ENCODE results near the gene ATAD2B. TPM values are rescaled to one million over a fixed set of nuclear protein-coding genes. Genes with fewer than 3 reads are reported as not detected.

ATAD2B gene
- total and polyA plus RNA-seq, 11 donors = 2.8 to 13.3 (median 8.1) TPM

- TF ChIP-seq CTCF (IDR thresholded peaks at IDR 0.05) (no peak), POLR2A (IDR thresholded peaks at IDR 0.05) (no peak)
- no peaks in the 10 kb centered on the region for H3K4me1 ChIP-seq
- H3K4me3 ChIP-seq = no peak overlapping the region
- ATAC-seq (no peak), DNase-seq (no peak)
- no peak overlapping the region for H3K27ac ChIP-seq
- intact Hi-C loops (cut with DNase I) = no loop called here
- H3K9me3 ChIP-seq = no peaks in the 10 kb centered on the region
- H3K27me3 ChIP-seq = no peaks in the 10 kb centered on the region
- WGBS, 4 donors = 64 to 75% (median 72%) methylated on average over 2 of the region's 2 CpGs
- H3K36me3 ChIP-seq = peaks cover 0 to 71% (median 50%) of the 10 kb centered on the region in 9 donors
Observed at GRCh38 chr2:23777826-23778225, 149.1 kb downstream of the ATAD2B start.

- no peak overlapping the region for H3K27ac ChIP-seq
- intact Hi-C loops (cut with DNase I) = no loop called here
- TF ChIP-seq CTCF (IDR thresholded peaks at IDR 0.05) = no peak
- no peak for TF ChIP-seq POLR2A (IDR thresholded peaks at IDR 0.05)
- H3K4me3 ChIP-seq = no peak overlapping the region
- no peaks in the 10 kb centered on the region for H3K9me3 ChIP-seq
- ATAC-seq (no peak), DNase-seq (no peak)
- H3K27me3 ChIP-seq = no peaks in the 10 kb centered on the region
- H3K4me1 ChIP-seq = no peaks in the 10 kb centered on the region
- peaks cover 0 to 73% (median 60%) of the 10 kb centered on the region in 9 donors for H3K36me3 ChIP-seq
- WGBS, 4 donors = 96 to 98% (median 97%) methylated on average over 6 of the region's 6 CpGs
Observed at GRCh38 chr2:23776021-23776420, 150.9 kb downstream of the ATAD2B start.

- ATAC-seq = no peak
- TF ChIP-seq CTCF (IDR thresholded peaks at IDR 0.05) (no peak), POLR2A (IDR thresholded peaks at IDR 0.05) (no peak)
- H3K36me3 ChIP-seq = peaks cover 0 to 72% (median 53%) of the 10 kb centered on the region in 9 donors
- DNase-seq = no peak
- H3K4me1 ChIP-seq = peaks cover 0 to 6% (median 0%) of the 10 kb centered on the region in 12 donors
- WGBS, 4 donors = 93 to 98% (median 96%) methylated on average over 7 of the region's 7 CpGs
- no peak overlapping the region for H3K4me3 ChIP-seq
- no peak overlapping the region for H3K27ac ChIP-seq
- intact Hi-C loops (cut with DNase I) = no loop called here
- H3K9me3 ChIP-seq = no peaks in the 10 kb centered on the region
- no peaks in the 10 kb centered on the region for H3K27me3 ChIP-seq
Observed at GRCh38 chr2:23772684-23773083, 154.2 kb downstream of the ATAD2B start.

GRCh38 chr2:23772056-23772455 is 154.9 kb downstream of the ATAD2B start:
- TF ChIP-seq CTCF (IDR thresholded peaks at IDR 0.05) (no peak), POLR2A (IDR thresholded peaks at IDR 0.05) (no peak)
- Histone ChIP-seq H3K9me3 (no peaks in the 10 kb centered on the region), H3K36me3 (peaks cover 0 to 69% (median 48%) of the 10 kb centered on the region in 9 donors), H3K27me3 (no peaks in the 10 kb centered on the region), H3K4me1 (peaks cover 0 to 6% (median 0%) of the 10 kb centered on the region in 12 donors), H3K4me3 (no peak overlapping the region), H3K27ac (no peak overlapping the region)
- intact Hi-C loops (cut with DNase I) = no loop called here
- ATAC-seq (no peak), DNase-seq (no peak)
- WGBS, 4 donors = 85 to 89% (median 88%) methylated on average over 1 of the region's 1 CpG

All from heart left ventricle (tissue), 16 donors.